HepG2 (cell line): ENCODE measurements around the gene TTLL8. TPM values are rescaled to one million over a fixed set of nuclear protein-coding genes. Genes with fewer than 3 reads are reported as not detected.

Experiments
- ATAC-seq: fragments of 200-7000 bp; cut with Tn5 transposase; 3 replicates; pipeline ENCODE4 v1.9.1; 2020; ENCODE audit warnings: mild to moderate bottlenecking, moderate library complexity
- BruUV-seq: library from RNA; stranded (reverse); fragments of 400-500 nt; replicated peaks from 2 replicates; lab custom pipeline; 2021; lab: Mats Ljungman, UMichigan
- CTCF ChIA-PET: fragments of 300-600 bp; formaldehyde crosslinking; extraction: SDS; loops from one replicate; lab custom pipeline; 2021; ENCODE audit warnings: low total read pairs, inconsistent platforms, low intra/inter-chr PET ratio; lab: Yijun Ruan, JAX
- POLR2A ChIA-PET: fragments of 350-600 bp; sonication (Branson Sonifier 250); formaldehyde crosslinking; loops from one replicate; lab custom pipeline; 2020; ENCODE audit warnings: antibody characterized with exemption, inconsistent platforms; lab: Yijun Ruan, JAX
- DNase-seq: peaks from one replicate; pipeline ENCODE4 v3.0.0-alpha.2; 2015; ENCODE audit warnings: low spot score
- FAIRE-seq: peaks from 3 replicates; lab custom pipeline; 2011; peaks lifted over from hg19 to GRCh38; lab: Jason Lieb, UNC
- H2AFZ ChIP-seq: one replicate; pipeline ENCODE4 v1.6.1; 2011; ENCODE audit warnings: low read length, inconsistent platforms
- H3K27ac ChIP-seq: fragments of 300-600 bp; 3 replicates; pipeline ENCODE4 v1.8.0; 2011; ENCODE audit warnings: mixed run types, mild to moderate bottlenecking, mixed read lengths, low read length, inconsistent platforms; ENCODE audit not compliant: insufficient read depth; ENCODE audit errors: extremely low read length
- H3K27me3 ChIP-seq, 2 experiments: fragments of 200-600 bp in 1 of 2; 2 replicates in 1 of 2; 3 replicates in 1 of 2; pipeline versions ENCODE4 v1.6.0 to v1.8.0; 2011; ENCODE audit warnings: low read length in 2 of 2, mild to moderate bottlenecking in 2 of 2, moderate library complexity in 2 of 2, inconsistent platforms in 1 of 2; ENCODE audit not compliant: insufficient read depth in 2 of 2, control insufficient read depth in 1 of 2
- H3K36me3 ChIP-seq, 2 experiments: fragments of 200-600 bp in 1 of 2; replicated peaks in 1 of 2; 2 replicates in 1 of 2; 3 replicates in 1 of 2; pipeline versions ENCODE4 v1.5.1 to v1.8.0; 2011; ENCODE audit warnings: low read length in 2 of 2, inconsistent platforms in 1 of 2; ENCODE audit not compliant: insufficient read depth in 2 of 2, control insufficient read depth in 1 of 2
- H3K4me1 ChIP-seq: 2 replicates; pipeline ENCODE4 v1.5.1; 2012; ENCODE audit warnings: low read length, inconsistent platforms; ENCODE audit not compliant: insufficient read depth
- H3K4me2 ChIP-seq: 2 replicates; pipeline ENCODE4 v1.6.0; 2011; ENCODE audit warnings: low read depth, low read length, inconsistent platforms
- H3K4me3 ChIP-seq, 3 experiments: fragments of 200-600 bp in 1 of 3; sonication (generic), shearing (Covaris generic) in 1 of 3; replicated peaks in 1 of 3; 2 replicates each; pipeline ENCODE4 v1.5.1; 2011 to 2016; ENCODE audit warnings: low read length in 3 of 3, inconsistent platforms in 2 of 3, low read depth in 2 of 3, mild to moderate bottlenecking in 2 of 3, control low read depth in 1 of 3, mixed read lengths in 1 of 3; ENCODE audit not compliant: insufficient read depth in 1 of 3
- H3K79me2 ChIP-seq: one replicate; pipeline ENCODE4 v1.6.1; 2011; ENCODE audit warnings: low read length, inconsistent platforms; ENCODE audit not compliant: insufficient read depth
- H3K9ac ChIP-seq: 2 replicates; pipeline ENCODE4 v1.6.0; 2011; ENCODE audit warnings: mild to moderate bottlenecking, low read depth, low read length, inconsistent platforms; ENCODE audit not compliant: insufficient read depth
- H3K9me3 ChIP-seq: 2 replicates; pipeline ENCODE4 v1.5.1; 2012; ENCODE audit warnings: mild to moderate bottlenecking, low read length
- H4K20me1 ChIP-seq: 2 replicates; pipeline ENCODE4 v1.6.0; 2011; ENCODE audit warnings: inconsistent platforms, mild to moderate bottlenecking, low read length, moderate library complexity; ENCODE audit not compliant: insufficient read depth
- MNT ChIP-seq: fragments of 450-650 bp; IDR thresholded peaks from 2 replicates; pipeline ENCODE4 v1.6.1; 2016
- RCOR2 ChIP-seq: IDR thresholded peaks from 2 replicates; pipeline ENCODE4 v1.6.1; 2016; ENCODE audit warnings: missing biosample characterization, missing genetic modification reagents
- SNRNP70 ChIP-seq: fragments of 200-400 bp; formaldehyde crosslinking; IDR thresholded peaks from 2 replicates; pipeline ENCODE4 v1.6.1; 2017; ENCODE audit warnings: mild to moderate bottlenecking, low read depth, low read length, moderate library complexity
- ZBTB44 ChIP-seq: sonication (generic); formaldehyde crosslinking; IDR thresholded peaks from 2 replicates; pipeline ENCODE4 v1.4.0; 2020; ENCODE audit warnings: missing genetic modification reagents
- ZNF20 ChIP-seq: sonication (generic); formaldehyde crosslinking; IDR thresholded peaks from 2 replicates; pipeline ENCODE4 v1.4.0; 2020; ENCODE audit warnings: mild to moderate bottlenecking, moderate library complexity, missing genetic modification reagents
- ZNF414 ChIP-seq: sonication (generic); formaldehyde crosslinking; IDR thresholded peaks from 2 replicates; pipeline ENCODE4 v1.5.0; 2020; ENCODE audit warnings: missing genetic modification reagents
- WGBS: methylation state at CpG from one replicate; pipeline ENCODE4 v1.1.6; 2017; ENCODE audit warnings: low lambda C conversion rate; 5-methylcytosine and 5-hydroxymethylcytosine counted together
- in situ Hi-C: cut with HindIII; loops from 2 replicates; pipeline ENCODE4 v1.10.0; 2017; ENCODE audit warnings: low pct_unique_long_range_greater_than_20kb; ENCODE audit not compliant: extremely low pct_ligation_motif_present
- intact Hi-C: fragments of 100-400 bp; cut with micrococcal nuclease; formaldehyde crosslinking; loops from one replicate; pipeline ENCODE4 v1.10.0; 2022; ENCODE audit not compliant: unreplicated experiment
- polyA plus RNA-seq, 8 experiments: library from polyadenylated mRNA; depleted of rRNA in 3 of 8; stranded (reverse) in 7 of 8; unstranded in 1 of 8; fragments of >200 nt; fragmentation: Illumina TruSeq in 4 of 8; extraction: Trizol in 4 of 8; gene quantifications; 2 replicates each; pipeline versions ENCODE4 v1.2.1 to v1.2.3, GENCODE V29; 2011 to 2016; ENCODE audit warnings: low read depth in 4 of 8, missing spikeins in 1 of 8, mixed read lengths in 1 of 8; ENCODE audit not compliant: insufficient read depth in 1 of 8
- total RNA-seq, 5 experiments: library from RNA; depleted of rRNA; stranded (reverse); fragments of >200 nt; fragmentation: Illumina TruSeq; extraction: Trizol; gene quantifications; 2 replicates each; pipeline ENCODE4 v1.2.3, GENCODE V29; 2016; ENCODE audit warnings: low read depth in 1 of 5

The TTLL8 gene
- total and polyA plus RNA-seq, 2 of the 13 experiments (the other 11 are each of a cell fraction or from before 2014, with no cell fraction given), result not detected

- ChIA-PET CTCF (no interaction called here), POLR2A (no interaction called here)
- no peak for DNase-seq
- Histone ChIP-seq H4K20me1 (no peaks in the 10 kb centered on the region), H3K79me2 (no peaks in the 10 kb centered on the region), H2AFZ (no peak overlapping the region), H3K4me2 (no peak overlapping the region), H3K27ac (no peak overlapping the region), H3K36me3 (no peaks in the 10 kb centered on the region), H3K9ac (no peak overlapping the region), H3K4me1 (no peaks in the 10 kb centered on the region), H3K27me3 (peaks cover 7 to 53% of the 10 kb centered on the region in 2 experiments; a peak in 4 of 5 replicates), H3K9me3 (no peaks in the 10 kb centered on the region), H3K4me3 (no peak overlapping the region)
- in situ Hi-C loops (no loop called here), intact Hi-C loops (loop anchor here (10.0 kb wide), 1 partner anchor 275 kb away; no protein-coding TSS in a partner anchor)
- WGBS, result 4% methylated on average over 10 of the region's 29 CpGs
- no peak for TF ChIP-seq SNRNP70
- peak; percentile 90 for TF ChIP-seq MNT
- no peak for TF ChIP-seq ZNF20 (CRISPR knock-in tag)
- no TSS peak for BruUV-seq
- no peak for FAIRE-seq
- no peak for ATAC-seq
Observed at GRCh38 chr22:50039669-50040443, 18.2 kb downstream of the TTLL8 start.

DNA sequence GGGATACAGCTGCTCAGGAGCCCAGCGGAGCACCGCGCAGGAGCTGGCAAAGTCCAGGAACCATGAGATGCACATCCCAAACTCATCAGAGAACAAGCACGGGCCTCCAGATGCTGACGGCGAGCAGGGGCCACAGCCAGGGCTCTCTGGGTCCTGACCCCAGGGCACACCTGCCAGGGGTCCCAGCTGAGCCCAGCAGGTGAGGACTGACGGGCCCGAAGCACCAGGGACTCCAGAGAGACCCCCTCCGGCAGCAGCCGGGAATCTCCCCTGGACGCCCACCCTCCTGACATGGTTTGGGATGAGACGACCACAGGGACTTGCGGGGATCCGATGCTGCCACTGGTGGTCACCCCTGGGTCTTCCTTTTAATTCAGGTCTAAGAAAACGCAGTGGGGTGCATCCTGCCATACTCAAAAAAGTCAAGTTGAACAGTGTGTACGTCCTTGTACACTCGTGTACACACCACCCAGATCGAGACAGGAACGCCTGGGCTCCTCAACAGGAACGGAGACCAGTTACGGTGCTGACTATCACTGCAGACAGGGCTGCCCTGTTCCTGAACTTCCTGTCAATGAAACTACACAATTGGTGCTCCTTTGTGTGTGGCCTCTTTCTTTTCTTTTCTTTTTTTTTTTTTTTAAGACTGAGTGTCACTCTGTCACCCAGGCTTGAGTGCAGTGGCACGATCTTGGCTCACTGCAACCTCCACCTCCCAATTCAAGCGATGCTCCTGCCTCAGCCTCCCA, 21.9 kb downstream of the TTLL8 start:
- H3K4me2 ChIP-seq, result no peak overlapping the region
- no TSS peak for BruUV-seq
- ATAC-seq, result no peak
- H4K20me1 ChIP-seq, result no peaks in the 10 kb centered on the region
- H3K27me3 ChIP-seq, result peaks cover 8 to 65% of the 10 kb centered on the region in 2 experiments
- no peaks in the 10 kb centered on the region for H3K9me3 ChIP-seq
- in situ Hi-C loops, result no loop called here
- POLR2A ChIA-PET, result no interaction called here
- no peaks in the 10 kb centered on the region for H3K79me2 ChIP-seq
- no peak for DNase-seq
- H3K36me3 ChIP-seq, result no peaks in the 10 kb centered on the region
- no peak overlapping the region for H3K27ac ChIP-seq
- H3K4me1 ChIP-seq, result no peaks in the 10 kb centered on the region
- WGBS, result 41% methylated on average over 9 of the region's 23 CpGs
- no peak for TF ChIP-seq ZNF414 (CRISPR knock-in tag)
- no peak for TF ChIP-seq RCOR2 (CRISPR knock-in tag)
- no peak for TF ChIP-seq ZBTB44 (CRISPR knock-in tag)
- TF ChIP-seq, all 625 proteins: peak for 0
- intact Hi-C loops, result loop anchor here (10.0 kb wide), 1 partner anchor 271 kb away; no protein-coding TSS in a partner anchor
- Histone ChIP-seq H2AFZ (no peak overlapping the region), H3K9ac (no peak overlapping the region), H3K4me3 (no peak overlapping the region)
- CTCF ChIA-PET, result no interaction called here
- FAIRE-seq, result no peak
